HUDEP-2 (cell line): Measurements from ENCODE around the gene BIN1.
A peak's percentile ranks its signal among the peaks of the same experiment; 100 is the strongest.

Experiments
- DNase-seq, 76 experiments: peaks; one replicate each; lab custom pipeline; 2025; ENCODE audit not compliant: unreplicated experiment in 76 of 76; lab: John Stamatoyannopoulos, UW

Gene BIN1

GRCh38 chr2:127049927-127050802 lies 56.8 kb downstream of the BIN1 start:
- DNase-seq = peak in 30 of 76 experiments; percentile 7 to 49 (median 20)

- DNase-seq = no peak
Observed at GRCh38 chr2:127048969-127049897, 57.7 kb downstream of the BIN1 start.

GRCh38 chr2:127048618-127048935 lies 58.4 kb downstream of the BIN1 start:
- no peak for DNase-seq

DNA sequence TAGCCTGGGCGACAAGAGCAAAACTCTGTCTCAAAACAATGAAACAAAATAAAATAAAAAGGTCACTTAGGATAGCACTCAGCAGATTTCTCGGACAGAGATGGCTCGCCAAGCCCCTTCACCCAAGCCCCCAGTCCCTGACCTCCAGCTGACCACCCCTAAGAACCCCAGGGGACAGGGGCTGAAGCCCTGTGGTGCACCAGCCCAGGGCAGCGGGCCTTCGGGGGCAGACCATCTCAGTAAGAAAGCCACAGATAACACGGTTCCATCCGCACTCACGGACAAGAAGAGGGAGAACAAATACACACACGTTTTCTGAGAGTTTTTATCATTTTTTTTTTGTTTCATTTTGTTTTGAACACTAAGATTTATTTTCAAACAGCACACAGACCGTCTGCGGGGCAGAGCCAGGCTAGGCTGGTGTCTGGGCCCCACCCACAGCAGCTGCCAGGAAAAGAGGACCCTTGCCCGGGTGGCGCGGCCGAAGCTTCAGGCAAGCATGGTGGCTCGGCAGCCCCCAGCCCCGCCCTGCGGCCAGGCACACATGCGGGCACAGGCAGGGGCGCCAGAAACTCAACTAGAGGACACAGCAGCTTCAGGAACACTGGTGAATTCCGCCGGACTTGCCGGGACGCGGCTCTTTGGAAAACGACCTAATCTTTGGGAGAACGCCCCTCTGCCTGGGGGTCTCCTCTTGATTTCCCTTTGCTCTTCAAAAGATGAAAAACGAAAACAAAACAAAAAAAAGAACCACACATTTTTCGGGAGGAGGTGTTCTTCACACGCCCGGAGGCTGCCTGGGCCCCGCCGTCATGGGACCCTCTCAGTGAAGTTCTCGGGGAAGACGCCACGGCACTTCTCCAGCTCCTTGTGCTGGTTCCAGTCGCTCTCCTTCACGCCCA lies 59.0 kb downstream of the BIN1 start:
- no peak for DNase-seq

- no peak for DNase-seq
Observed at GRCh38 chr2:127047054-127047453, 59.9 kb downstream of the BIN1 start.

- DNase-seq = no peak
Observed at GRCh38 chr2:127046579-127046978, 60.4 kb downstream of the BIN1 start.

- DNase-seq = no peak
Observed at GRCh38 chr2:127045792-127046501, 61.0 kb downstream of the BIN1 start.

DNA sequence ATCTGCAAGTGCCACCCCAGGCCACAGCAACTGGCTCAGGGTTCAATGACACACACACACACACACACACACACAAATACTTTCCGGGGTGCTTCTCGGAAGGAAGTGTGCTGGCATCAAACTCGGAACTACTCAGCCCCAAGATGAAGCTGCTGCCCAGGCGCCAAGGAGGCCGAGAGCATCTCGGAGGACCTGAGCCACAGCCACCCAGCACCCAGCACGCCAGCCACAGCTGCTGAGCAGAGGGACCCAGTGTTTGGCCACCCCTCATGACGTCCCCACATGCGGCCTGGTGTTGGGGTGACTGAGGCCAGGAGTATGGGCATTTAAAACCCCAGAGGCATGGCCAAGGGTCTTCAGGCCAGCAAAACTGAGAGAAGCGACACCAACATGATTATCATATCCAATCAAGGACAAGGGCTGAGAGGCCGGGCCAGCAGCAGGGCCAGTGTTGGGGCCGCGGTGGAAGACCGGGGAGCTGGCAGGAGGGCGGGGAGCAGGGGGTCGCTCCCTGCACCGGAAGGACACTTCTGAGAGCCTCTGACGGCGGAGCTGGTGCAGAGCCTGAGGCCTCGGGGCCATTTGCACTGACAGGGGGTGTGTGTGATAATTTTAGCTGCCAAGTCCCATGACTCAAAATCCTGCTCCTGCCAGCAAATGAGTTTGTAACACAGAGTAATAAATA lies 61.8 kb downstream of the BIN1 start:
- no peak for DNase-seq

GRCh38 chr2:127044165-127044718 lies 62.7 kb downstream of the BIN1 start:
- no peak for DNase-seq

DNA sequence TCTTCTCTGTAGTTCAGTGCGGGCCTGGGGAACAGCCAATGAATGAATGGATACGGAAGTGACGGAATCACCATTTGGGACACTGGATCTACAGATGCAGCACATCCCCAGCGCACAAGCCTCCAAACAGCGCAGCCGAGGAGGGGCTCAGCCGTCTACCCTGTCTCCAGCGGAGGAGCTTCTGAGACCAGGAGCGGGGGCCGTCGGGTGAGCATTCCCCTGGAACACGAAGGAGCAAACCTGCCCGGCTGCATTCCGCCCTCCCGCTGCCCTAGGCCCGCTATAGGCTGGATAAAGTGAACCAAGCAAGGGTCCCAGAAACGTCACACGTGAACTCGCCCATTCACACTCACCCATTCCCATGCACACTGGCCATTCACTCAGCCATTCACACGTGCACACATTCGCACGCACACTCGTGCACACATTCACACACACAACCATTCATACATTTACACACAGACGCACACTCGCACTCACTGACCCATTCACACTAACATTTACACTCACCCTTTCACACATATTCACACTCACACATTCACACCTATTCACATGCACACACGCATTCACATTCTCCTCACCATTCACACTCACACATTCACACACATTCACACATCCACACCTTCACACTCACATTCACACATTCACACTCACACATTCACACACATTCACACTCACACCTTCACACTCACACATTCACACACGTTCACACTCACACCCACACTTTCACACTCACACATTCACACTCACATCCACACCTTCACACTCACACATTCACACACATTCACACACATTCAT lies 63.4 kb downstream of the BIN1 start:
- DNase-seq = no peak

DNA sequence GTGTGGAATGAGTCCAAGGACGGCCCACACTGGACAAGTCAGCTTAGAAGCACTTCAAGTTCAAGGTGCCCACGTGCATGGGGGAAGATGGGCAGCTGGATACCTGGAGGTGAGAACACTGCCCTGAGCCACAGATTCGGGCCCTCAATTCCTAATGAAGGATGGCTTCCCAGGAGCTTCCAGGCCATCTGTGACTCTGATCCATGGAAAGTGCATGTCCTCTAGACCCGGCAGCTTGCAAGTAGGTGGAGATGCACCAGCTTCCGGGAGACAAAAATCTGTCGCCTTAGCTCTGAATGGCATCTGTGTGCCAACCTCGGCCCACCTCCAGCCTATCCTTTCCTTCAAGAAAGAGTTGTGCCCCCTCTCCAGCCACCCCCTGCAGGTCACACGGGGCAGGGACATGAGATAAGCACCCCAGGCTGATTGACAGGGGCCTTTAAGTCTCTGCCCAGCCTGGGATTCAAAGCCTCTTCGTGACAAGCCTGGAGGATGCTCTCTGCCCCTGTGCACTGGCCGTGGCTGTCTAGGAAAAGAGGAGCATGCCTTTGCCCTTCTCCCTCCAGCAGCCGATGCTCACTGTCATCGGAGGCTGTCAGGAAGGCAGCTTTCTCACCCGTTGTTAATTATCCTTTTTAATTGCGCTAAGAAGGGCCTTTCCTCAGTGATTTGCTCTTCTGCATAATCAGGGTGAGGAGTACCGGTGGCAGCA lies 65.5 kb downstream of the BIN1 start:
- no peak for DNase-seq

DNA sequence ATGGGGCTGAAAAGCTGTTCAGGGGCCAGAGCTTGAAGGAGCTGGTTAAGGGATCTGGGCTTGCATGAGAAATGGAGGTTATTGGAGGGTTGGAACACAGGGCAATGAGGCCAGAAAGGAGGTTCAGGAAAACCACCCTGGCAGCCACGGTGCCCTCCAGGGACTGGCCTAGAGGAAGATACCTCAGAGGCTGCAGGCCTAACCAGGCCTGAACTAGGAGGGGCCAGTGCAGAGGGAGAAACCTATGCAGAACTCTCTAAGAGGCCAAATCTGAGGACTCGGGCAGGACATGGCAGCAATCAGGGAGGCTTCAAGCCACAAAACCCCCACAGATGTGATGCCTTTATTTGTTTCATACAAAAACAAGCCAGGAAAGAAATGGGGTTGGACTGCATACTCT lies 66.8 kb downstream of the BIN1 start:
- no peak for DNase-seq

DNA sequence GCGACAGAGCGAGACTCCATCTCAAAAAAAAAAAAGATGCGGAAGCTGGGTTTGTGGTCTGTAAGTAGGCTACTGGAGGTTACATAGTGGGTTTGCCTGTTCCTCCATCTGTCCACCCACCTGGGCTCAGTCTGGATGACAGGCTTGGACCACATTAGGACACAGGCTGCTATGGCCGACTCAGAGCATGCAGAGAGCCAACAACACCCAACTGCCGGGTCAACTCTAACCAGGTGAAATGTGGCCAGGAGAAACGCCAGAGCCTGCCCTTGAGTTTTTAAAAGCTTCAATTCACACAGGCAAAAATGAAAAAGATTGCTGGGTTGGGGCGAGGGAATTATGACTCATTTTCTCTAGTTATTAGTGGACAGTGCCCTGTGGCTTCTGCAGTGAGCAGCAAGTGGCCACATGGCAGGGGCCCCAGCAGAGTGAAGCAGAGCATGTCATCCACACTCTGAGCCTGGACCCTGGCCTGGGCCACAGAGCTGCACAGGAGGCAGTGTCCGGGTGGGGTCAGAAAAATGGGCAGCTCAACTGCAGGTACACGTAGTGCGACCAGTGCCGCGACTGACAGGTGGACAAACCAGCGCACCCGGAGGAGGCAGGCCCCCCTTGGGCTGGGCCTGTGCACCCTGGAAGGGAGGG lies 67.4 kb downstream of the BIN1 start:
- no peak for DNase-seq

- DNase-seq = no peak
Observed at GRCh38 chr2:127037476-127037875, 69.5 kb downstream of the BIN1 start.

- no peak for DNase-seq
Observed at GRCh38 chr2:127034883-127035611, 71.9 kb downstream of the BIN1 start.

DNA sequence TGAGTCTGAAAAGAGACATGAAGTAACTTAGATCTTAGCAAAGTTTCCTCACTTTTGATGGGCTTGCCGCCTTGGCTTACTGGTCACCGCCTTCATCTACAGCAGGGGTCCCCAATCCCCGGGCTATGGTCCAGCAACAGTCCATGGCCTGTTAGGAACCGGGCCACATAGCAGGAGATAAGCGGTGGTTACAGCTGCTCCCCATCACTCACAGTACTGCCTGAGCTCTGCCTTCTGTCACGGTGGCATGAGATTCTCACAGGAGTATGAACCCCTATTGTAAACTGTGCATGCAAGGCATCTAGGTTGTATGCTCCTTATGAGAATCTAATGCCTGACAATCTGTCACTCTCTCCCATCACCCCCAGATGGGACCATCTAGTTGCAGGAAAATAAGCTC lies 72.9 kb downstream of the BIN1 start:
- no peak for DNase-seq

DNA sequence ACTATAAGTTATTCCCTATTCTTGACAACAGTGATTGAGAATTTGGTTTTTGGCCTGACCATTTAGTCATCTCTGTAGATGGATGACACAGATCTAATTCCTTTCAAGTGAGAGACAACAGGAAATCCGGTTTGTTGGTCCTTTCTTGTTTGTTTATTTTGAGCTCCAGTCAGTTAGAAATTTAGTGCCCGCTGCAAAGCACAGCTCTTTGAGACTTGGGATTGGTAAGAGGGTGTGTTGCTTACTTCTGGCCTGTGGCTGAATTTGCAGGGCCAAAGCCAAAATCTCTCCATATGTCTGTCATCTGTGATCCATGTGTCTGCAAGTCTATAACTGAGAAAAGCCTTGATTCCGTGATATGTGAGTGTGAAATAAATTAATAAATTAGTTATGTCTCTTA lies 74.3 kb downstream of the BIN1 start:
- no peak for DNase-seq
